ENCODE measurements around the gene EPC2. TPM values are rescaled to one million over a fixed set of nuclear protein-coding genes. Genes with fewer than 3 reads are reported as not detected.

EPC2 gene
- total and polyA plus RNA-seq, 10 of the 15 experiments (the other 5 are each of a cell fraction or from before 2014, with no cell fraction given): 2.0 to 16.5 (median 10.8) TPM

- intact Hi-C loops (cut with micrococcal nuclease; ENCODE audit: unreplicated experiment): no loop called here
- H3K4me2 ChIP-seq (ENCODE audit: control insufficient read depth, insufficient read depth): no peak overlapping the region
- CTCF ChIA-PET: no interaction called here
- no peak for TF ChIP-seq RFX5 (IDR thresholded peaks at IDR 0.05; ENCODE audit: low read depth, low read length)
- no peak for TF ChIP-seq ZNF24 (IDR thresholded peaks at IDR 0.05)
- no peak for TF ChIP-seq MEF2B (IDR thresholded peaks at IDR 0.05; ENCODE audit: partially characterized antibody, poor library complexity, severe bottlenecking)
- TF ChIP-seq KAT2A (conservative IDR thresholded peaks at IDR 0.05; ENCODE audit: control insufficient read depth, low read depth, low read length): no peak
- no peak for TF ChIP-seq SIX5 (IDR thresholded peaks at IDR 0.05; ENCODE audit: low read depth, low read length, severe bottlenecking)
- TF ChIP-seq ATF2 (IDR thresholded peaks at IDR 0.05; ENCODE audit: low read length): no peak
- no peak for TF ChIP-seq CTCF (IDR thresholded peaks at IDR 0.05 in 2 of 3, conservative IDR thresholded peaks at IDR 0.05 in 1 of 3; ENCODE audit: control insufficient read depth in 2 of 3, extremely low read depth in 1 of 3, insufficient read depth in 1 of 3, low read depth in 3 of 3, low read length in 3 of 3)
- TF ChIP-seq SPI1 (IDR thresholded peaks at IDR 0.05; ENCODE audit: borderline replicate concordance, insufficient read depth, low read depth, low read length): no peak
- no peak for TF ChIP-seq BCL3 (IDR thresholded peaks at IDR 0.05; ENCODE audit: borderline replicate concordance, insufficient read depth, low read depth, low read length, poor library complexity, severe bottlenecking)
- no peak for TF ChIP-seq MTA3 (IDR thresholded peaks at IDR 0.05; ENCODE audit: borderline replicate concordance, low read length)
- TF ChIP-seq NRF1 (conservative IDR thresholded peaks at IDR 0.05; ENCODE audit: low read depth, low read length): no peak
- no peak for TF ChIP-seq SUPT20H (IDR thresholded peaks at IDR 0.05; ENCODE audit: borderline replicate concordance, control insufficient read depth, low read depth, low read length)
- TF ChIP-seq IRF5 (IDR thresholded peaks at IDR 0.05; ENCODE audit: borderline replicate concordance): no peak
- no peak for TF ChIP-seq ZBTB4 (CRISPR knock-in tag; IDR thresholded peaks at IDR 0.05)
- TF ChIP-seq GABPA (IDR thresholded peaks at IDR 0.05; ENCODE audit: low read depth): no peak
Measured at GRCh38 chr2:148764815-148765214, 120.3 kb downstream of the EPC2 start.

More at GRCh38 chr2:148764815-148765214, 120.3 kb downstream of the EPC2 start:
- H3K36me3 ChIP-seq (ENCODE audit: control insufficient read depth in 2 of 2, insufficient read depth in 2 of 2, low read length in 1 of 2): 0 out of 4 replicates have a peak, but pooled peaks cover 0 to 3% of the 10 kb centered on the region in 2 experiments
- H3K4me3 ChIP-seq: no peak overlapping the region
- H3K27ac ChIP-seq (ENCODE audit: control insufficient read depth, insufficient read depth): no peak overlapping the region
- no peaks in the 10 kb centered on the region for H3K9me3 ChIP-seq (replicated peaks; ENCODE audit: control insufficient read depth, insufficient read depth, low read length)
- ChIA-PET RAD21 (ENCODE audit: unreplicated experiment) (no interaction called here), POLR2A (no interaction called here), SMC1A (ENCODE audit: uncharacterized antibody, unreplicated experiment) (no interaction called here)
- in situ Hi-C loops (cut with MboI): no loop called here
- no peaks in the 10 kb centered on the region for H3K4me1 ChIP-seq (ENCODE audit: control insufficient read depth, insufficient read depth, low read length)
- H3K9ac ChIP-seq (ENCODE audit: control insufficient read depth, insufficient read depth, low read length): no peak overlapping the region
- ATAC-seq (no peak), DNase-seq (ENCODE audit: low read depth, low spot score) (no peak), FAIRE-seq (no peak)
- H3K79me2 ChIP-seq (ENCODE audit: control insufficient read depth, insufficient read depth, low read length): no peaks in the 10 kb centered on the region
- no peak overlapping the region for H2AFZ ChIP-seq (ENCODE audit: control insufficient read depth, low read depth, low read length)
- BruUV-seq (replicated peaks): no TSS peak
- WGBS (ENCODE audit: insufficient coverage, insufficient replicate concordance, low lambda C conversion rate, missing lambda C conversion rate): 83% methylated on average over 3 of the region's 3 CpGs
- H4K20me1 ChIP-seq (ENCODE audit: control insufficient read depth, insufficient read depth): no peaks in the 10 kb centered on the region
- H3K27me3 ChIP-seq (replicated peaks in 1 of 2; ENCODE audit: control insufficient read depth in 2 of 2, insufficient read depth in 2 of 2, low read length in 1 of 2): no peaks in the 10 kb centered on the region
